Mucosa of descending colon (tissue), 3 donors: Measurements from ENCODE around the gene IMPG1. TPM values are rescaled to one million over a fixed set of nuclear protein-coding genes. Genes with fewer than 3 reads are reported as not detected.

Source experiments
- ATAC-seq: fragments of 200-7000 bp; cut with Tn5 transposase; one replicate; pipeline ENCODE4 v1.9.1; 2020; ENCODE audit warnings: mild to moderate bottlenecking, moderate library complexity
- DNase-seq, 3 donors: peaks; one replicate each; pipeline ENCODE4 v3.0.0-alpha.2; 2020
- H3K36me3 ChIP-seq: fragments of 200-600 bp; one replicate; pipeline ENCODE4 v1.8.0; 2021; ENCODE audit warnings: low read depth, mild to moderate bottlenecking
- H3K4me1 ChIP-seq: fragments of 200-600 bp; one replicate; pipeline ENCODE4 v1.8.0; 2021; ENCODE audit warnings: low read depth, mild to moderate bottlenecking
- H3K4me3 ChIP-seq: fragments of 200-600 bp; one replicate; pipeline ENCODE4 v1.8.0; 2021; ENCODE audit warnings: mild to moderate bottlenecking
- H3K9me3 ChIP-seq: fragments of 200-600 bp; one replicate; pipeline ENCODE4 v1.8.0; 2021; ENCODE audit warnings: mild to moderate bottlenecking
- intact Hi-C, 2 donors: fragments of 100-400 bp; cut with DNase I in 1 of 2; cut with micrococcal nuclease in 1 of 2; formaldehyde crosslinking; loops; one replicate each; pipeline versions ENCODE4 v1.11.0 to v1.11.1; 2022; cut with DNase I, micrococcal nuclease
- total RNA-seq, 3 donors: library from RNA; stranded (reverse); fragmentation: NEBNext Ultra II Directional in 2 of 3; extraction: Animal tissue kit (Norgen Biotek cat#: 25700) in 2 of 3; gene quantifications; one replicate each; pipeline versions ENCODE4 v1.2.1 to v1.2.4, GENCODE V29; 2021 to 2023
- TF ChIP-seq, protein P1 (sequence below): fragments of 200-600 bp; IDR thresholded peaks from one replicate; pipeline ENCODE4 v1.8.0; 2022; ENCODE audit warnings: antibody characterized with exemption, mild to moderate bottlenecking
- donor health status: DM: no; HTN: no; CAD: no; lungs with moderate emphysema.
- donor health status: DM: no; HTN: no; CAD: no.
- donor health status: DM: no; HTN: yes; CAD: no.

IMPG1 gene
- total RNA-seq, 3 donors from 2014 or later, result not detected

DNA sequence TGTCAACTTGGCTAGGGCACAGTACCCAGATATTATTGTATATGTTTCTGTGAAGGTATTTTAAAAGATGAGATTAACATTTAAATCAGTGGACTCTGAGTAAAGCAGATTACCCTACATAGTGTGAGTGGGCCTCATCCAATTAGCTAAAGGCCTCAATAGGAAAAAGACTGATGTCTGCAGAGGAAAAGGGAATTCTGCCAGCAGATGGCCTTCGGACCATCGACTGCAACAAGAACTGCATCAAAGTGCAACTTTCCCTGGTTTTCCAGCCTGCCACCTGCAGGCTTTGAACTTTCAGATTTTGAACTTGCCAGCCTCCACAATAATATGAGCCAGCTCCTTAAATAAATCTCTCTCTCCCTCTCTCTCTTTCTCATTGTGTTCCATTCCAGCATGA, 80.5 kb downstream of the IMPG1 start:
- DNase-seq (no peak), ATAC-seq (no peak)
- H3K4me3 ChIP-seq, result no peak overlapping the region
- no peaks in the 10 kb centered on the region for H3K4me1 ChIP-seq
- intact Hi-C loops, result no loop called here
- TF ChIP-seq, protein P1, sequence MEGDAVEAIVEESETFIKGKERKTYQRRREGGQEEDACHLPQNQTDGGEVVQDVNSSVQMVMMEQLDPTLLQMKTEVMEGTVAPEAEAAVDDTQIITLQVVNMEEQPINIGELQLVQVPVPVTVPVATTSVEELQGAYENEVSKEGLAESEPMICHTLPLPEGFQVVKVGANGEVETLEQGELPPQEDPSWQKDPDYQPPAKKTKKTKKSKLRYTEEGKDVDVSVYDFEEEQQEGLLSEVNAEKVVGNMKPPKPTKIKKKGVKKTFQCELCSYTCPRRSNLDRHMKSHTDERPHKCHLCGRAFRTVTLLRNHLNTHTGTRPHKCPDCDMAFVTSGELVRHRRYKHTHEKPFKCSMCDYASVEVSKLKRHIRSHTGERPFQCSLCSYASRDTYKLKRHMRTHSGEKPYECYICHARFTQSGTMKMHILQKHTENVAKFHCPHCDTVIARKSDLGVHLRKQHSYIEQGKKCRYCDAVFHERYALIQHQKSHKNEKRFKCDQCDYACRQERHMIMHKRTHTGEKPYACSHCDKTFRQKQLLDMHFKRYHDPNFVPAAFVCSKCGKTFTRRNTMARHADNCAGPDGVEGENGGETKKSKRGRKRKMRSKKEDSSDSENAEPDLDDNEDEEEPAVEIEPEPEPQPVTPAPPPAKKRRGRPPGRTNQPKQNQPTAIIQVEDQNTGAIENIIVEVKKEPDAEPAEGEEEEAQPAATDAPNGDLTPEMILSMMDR, result no peak
- no peaks in the 10 kb centered on the region for H3K9me3 ChIP-seq
- no peaks in the 10 kb centered on the region for H3K36me3 ChIP-seq

DNA sequence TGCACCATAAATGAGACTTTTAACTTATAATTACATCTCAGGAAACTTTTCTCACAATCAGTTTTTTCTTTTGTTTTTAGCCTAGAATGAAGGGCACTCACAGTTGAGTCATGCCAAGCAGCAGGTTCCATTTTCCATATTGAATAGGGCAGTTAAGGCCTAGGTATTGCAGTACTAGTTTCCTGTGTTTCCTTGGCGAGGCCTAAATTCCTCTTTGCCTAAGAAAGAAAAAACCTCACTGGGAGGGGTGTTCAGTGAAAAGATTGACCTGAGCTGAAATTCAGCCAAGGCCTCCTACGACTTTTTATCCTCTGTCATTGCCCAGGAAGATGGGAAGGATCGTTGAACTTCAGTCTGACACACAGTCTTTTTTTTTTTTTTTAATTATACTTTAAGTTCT, 85.5 kb downstream of the IMPG1 start:
- intact Hi-C loops, result no loop called here
- TF ChIP-seq, protein P1, result no peak
- ATAC-seq (no peak), DNase-seq (no peak)
- H3K9me3 ChIP-seq, result no peaks in the 10 kb centered on the region
- H3K4me3 ChIP-seq, result no peak overlapping the region
- H3K36me3 ChIP-seq, result no peaks in the 10 kb centered on the region
- no peaks in the 10 kb centered on the region for H3K4me1 ChIP-seq

DNA sequence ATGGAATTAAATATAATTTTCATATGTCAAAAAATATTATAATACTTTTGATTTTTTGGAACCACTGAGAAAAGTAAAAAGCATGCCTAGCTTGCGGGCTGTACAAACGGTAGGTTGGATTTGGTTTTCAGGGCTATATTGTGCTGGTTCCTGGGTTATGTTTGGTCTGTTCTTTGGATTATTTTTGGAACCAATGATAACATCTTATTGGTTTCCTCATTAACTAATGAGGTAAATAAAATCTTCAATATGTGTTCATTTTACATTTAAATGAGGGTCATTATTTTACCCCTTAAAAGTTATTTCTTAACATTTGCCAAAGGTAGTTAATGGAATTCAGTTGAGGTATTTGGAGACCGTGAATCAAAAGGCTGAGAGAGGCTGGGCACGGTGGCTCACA, 96.6 kb downstream of the IMPG1 start:
- intact Hi-C loops, result no loop called here
- Histone ChIP-seq H3K4me1 (no peaks in the 10 kb centered on the region), H3K4me3 (no peak overlapping the region), H3K36me3 (no peaks in the 10 kb centered on the region), H3K9me3 (no peaks in the 10 kb centered on the region)
- no peak for DNase-seq
- TF ChIP-seq, protein P1, result no peak
- ATAC-seq, result no peak

DNA sequence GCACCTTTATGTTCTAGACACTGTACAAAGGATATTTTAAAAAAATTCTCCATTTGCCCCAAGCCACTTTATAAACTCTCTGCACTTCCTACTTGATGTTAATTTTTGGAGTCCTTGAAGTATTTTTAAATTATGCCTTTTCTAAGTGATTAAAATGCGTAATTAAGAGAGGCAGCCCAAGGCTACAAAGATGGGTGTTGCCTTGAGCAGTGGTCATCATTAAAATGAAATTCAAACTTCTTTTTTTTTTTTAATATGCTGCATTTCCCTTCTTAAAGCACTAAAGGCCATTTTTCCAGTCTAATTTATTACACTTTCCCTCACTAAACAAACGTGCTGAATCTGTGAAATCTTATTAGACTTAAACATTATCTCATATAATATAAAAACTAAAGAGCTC, 102.4 kb downstream of the IMPG1 start:
- no peak overlapping the region for H3K4me3 ChIP-seq
- intact Hi-C loops, result no loop called here
- H3K9me3 ChIP-seq, result no peaks in the 10 kb centered on the region
- DNase-seq (no peak), ATAC-seq (no peak)
- no peaks in the 10 kb centered on the region for H3K36me3 ChIP-seq
- H3K4me1 ChIP-seq, result no peaks in the 10 kb centered on the region
- TF ChIP-seq, protein P1, result no peak

DNA sequence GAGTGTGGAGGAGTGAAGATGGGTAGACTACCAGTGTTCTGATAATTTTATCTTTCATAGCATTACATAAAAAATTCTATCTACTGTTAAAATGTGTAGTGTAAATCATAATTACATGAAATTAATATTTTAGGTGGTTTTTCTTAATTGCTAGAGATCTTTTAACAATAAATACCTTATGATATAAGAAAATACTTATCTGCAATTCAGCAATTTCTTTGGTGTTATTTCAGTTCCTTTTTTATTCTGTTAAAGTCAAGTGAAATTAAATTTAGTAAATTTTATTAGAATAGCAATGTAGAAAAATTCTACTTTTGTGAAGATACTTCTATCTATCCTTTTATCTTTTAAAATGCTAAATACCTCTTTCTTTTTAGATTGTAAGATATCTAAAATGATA, 104.3 kb downstream of the IMPG1 start:
- no peak overlapping the region for H3K4me3 ChIP-seq
- no peak for DNase-seq
- ATAC-seq, result no peak
- no peaks in the 10 kb centered on the region for H3K36me3 ChIP-seq
- H3K4me1 ChIP-seq, result no peaks in the 10 kb centered on the region
- intact Hi-C loops, result no loop called here
- TF ChIP-seq, protein P1, result no peak
- no peaks in the 10 kb centered on the region for H3K9me3 ChIP-seq

DNA sequence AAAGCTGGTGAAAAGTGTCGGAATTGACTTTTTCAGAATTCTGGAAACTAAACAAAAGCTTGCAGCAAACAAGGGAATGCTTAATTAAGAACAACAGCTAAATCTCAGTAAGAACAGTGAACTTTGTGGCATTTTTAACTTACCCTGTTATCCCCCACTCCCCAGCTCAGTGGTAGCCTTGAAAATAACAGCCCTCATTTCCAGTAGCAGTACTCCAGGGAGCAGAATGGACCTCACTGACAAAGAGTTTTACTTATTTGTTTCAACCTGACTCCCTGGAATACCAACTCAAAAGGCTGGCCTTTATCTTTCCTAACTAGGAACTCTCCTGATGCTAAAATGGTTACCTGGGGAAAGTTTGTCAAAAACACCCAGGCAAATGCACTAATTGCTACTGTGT, 108.9 kb downstream of the IMPG1 start:
- no peaks in the 10 kb centered on the region for H3K36me3 ChIP-seq
- intact Hi-C loops, result no loop called here
- no peak overlapping the region for H3K4me3 ChIP-seq
- DNase-seq (no peak), ATAC-seq (no peak)
- no peaks in the 10 kb centered on the region for H3K4me1 ChIP-seq
- TF ChIP-seq, protein P1, result no peak
- H3K9me3 ChIP-seq, result no peaks in the 10 kb centered on the region
